Choroid plexus epithelial cell (primary cell): Measurements from ENCODE around the gene LLGL1.
A peak's percentile ranks its signal among the peaks of the same experiment; 100 is the strongest.

ENCODE experiments used
- DNase-seq: peaks from one replicate; pipeline ENCODE4 v3.0.0-alpha.2; 2010; ENCODE audit warnings: low read depth
- H3K4me3 ChIP-seq: 2 replicates; pipeline ENCODE4 v1.5.1; 2011; ENCODE audit warnings: low read depth, mild to moderate bottlenecking, control low read depth, low read length, moderate library complexity
- TF ChIP-seq, protein P1 (sequence below): conservative IDR thresholded peaks from 2 replicates; pipeline ENCODE4 v1.5.1; 2011; ENCODE audit warnings: low read depth, mild to moderate bottlenecking, control low read depth, inconsistent platforms, low read length, moderate library complexity

Gene LLGL1

DNA sequence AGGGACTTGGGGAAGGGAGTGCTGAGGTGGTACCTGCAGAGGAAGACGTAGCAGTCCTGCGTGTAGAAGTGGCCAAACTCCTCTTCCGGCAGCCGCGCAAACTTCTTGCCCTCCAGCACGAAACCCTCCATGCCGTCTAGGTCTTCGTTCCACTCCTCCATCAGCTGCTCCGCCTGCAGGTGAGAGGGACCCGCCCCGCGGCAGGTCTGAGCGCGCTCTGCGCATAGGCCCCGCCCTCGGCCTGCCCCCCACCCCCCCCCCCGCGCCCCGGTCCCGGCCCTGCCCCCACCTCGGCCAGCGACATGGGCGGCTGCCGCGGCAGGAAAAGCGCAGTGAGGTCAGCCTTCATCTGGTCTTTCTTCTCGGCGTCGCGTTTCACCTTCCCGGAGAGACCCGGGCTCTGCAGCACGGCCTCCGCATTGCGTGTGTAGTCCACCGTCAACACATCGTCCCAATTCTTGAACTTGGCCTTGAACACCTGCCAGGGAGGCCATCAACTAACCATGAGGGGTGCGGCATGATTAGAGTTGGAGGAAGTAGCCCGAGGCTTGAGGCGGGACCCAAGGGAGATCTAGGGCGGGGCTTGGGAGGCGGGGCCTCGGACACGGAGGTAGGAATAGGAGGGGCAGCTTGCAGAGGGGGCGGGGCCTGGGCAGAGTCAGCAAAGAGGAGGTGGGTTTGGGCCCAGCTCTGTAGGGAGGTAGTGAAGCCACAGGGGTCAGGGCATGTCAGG, 21.6 kb downstream of the LLGL1 start:
- TF ChIP-seq, protein P1, sequence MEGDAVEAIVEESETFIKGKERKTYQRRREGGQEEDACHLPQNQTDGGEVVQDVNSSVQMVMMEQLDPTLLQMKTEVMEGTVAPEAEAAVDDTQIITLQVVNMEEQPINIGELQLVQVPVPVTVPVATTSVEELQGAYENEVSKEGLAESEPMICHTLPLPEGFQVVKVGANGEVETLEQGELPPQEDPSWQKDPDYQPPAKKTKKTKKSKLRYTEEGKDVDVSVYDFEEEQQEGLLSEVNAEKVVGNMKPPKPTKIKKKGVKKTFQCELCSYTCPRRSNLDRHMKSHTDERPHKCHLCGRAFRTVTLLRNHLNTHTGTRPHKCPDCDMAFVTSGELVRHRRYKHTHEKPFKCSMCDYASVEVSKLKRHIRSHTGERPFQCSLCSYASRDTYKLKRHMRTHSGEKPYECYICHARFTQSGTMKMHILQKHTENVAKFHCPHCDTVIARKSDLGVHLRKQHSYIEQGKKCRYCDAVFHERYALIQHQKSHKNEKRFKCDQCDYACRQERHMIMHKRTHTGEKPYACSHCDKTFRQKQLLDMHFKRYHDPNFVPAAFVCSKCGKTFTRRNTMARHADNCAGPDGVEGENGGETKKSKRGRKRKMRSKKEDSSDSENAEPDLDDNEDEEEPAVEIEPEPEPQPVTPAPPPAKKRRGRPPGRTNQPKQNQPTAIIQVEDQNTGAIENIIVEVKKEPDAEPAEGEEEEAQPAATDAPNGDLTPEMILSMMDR, result no peak
- no peak overlapping the region for H3K4me3 ChIP-seq
- peak; percentile 48 for DNase-seq

DNA sequence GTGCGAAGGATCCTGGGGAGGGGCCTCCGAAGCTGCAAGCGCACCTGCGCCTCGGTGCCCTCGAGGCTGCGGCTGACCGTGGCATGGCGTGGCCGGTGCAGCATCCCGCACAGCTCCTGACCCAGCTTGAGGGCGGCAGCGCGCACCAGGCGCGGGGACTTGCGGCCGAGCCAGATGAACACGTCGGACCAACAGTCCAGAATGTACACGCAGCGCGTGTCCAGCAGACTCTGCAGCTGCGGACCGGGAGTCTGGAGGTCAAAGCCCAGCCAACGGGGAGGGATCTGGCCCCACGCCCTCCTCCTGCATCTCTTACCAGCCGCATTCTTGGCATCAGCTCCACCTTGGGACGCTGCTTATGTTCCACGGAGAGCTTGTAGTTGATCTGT, 22.2 kb downstream of the LLGL1 start:
- TF ChIP-seq, protein P1, result no peak
- H3K4me3 ChIP-seq, result no peak overlapping the region
- no peak for DNase-seq

DNA sequence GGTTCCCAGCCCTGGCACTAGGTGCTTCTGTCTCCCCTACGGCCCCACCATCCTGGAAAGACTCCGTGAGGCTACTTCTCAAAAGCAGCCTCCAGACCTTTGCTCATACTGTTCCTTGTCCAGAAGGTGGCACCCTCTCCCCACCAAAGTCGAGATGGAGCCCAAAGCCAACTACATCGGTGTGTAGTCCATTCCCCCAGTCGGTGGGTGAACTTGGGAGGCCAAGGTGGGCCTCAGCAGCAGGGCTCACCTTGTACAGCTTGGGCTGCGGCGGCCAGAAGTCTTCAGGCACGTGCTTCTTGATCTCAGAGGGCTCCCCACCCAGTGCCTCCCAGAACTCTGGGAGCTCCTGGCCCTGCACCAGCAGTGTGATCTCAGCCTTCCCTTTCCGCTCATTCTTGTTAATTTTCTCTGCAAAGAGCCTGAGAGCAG, 22.9 kb downstream of the LLGL1 start:
- DNase-seq, result peak; percentile 86
- TF ChIP-seq, protein P1, result peak; percentile 85

DNA sequence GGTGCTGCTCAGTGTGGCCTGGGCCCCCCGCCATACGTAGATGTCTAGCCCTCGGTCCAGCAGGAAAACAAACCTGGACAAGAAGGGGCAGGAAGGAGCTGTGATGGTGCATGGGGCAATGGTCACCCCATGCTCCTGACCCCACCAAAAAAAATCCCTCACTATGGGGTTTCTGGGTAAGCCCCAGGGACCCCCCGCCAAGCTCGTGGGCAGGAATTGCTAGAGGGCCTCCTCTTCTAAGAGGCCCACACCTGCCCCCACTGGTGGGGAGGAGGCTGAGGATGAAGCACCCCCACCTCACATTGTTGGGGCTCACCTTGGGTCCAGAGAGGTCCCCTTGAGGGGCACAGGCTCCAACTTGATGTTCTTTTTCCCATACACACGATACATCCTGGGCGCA, 23.4 kb downstream of the LLGL1 start:
- DNase-seq, result no peak
- TF ChIP-seq, protein P1, result no peak
- H3K4me3 ChIP-seq, result no peak overlapping the region

More for the DNA sequence above, 22.9 kb downstream of the LLGL1 start:
- no peak overlapping the region for H3K4me3 ChIP-seq

DNA sequence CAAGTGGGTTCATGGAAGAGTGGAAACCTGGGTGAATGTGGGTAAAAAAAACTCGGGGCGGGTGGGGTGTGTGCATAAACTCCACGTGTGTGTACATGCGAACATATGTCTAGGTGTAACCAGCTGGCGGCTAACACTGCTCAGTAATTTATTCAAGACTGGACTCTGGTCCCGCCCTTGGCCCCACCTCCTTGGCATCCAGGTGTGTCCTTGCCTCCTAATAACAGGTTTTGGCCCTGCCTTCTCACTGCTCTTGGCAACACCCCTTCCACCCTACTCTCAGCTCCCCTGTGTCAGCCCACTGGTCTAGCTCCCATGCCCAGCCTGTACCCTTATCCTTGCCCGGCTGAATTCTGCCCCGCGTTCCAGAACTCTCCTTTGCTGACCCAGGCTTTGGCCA, 24.8 kb downstream of the LLGL1 start:
- DNase-seq, result no peak
- H3K4me3 ChIP-seq, result no peak overlapping the region
- TF ChIP-seq, protein P1, result no peak

DNA sequence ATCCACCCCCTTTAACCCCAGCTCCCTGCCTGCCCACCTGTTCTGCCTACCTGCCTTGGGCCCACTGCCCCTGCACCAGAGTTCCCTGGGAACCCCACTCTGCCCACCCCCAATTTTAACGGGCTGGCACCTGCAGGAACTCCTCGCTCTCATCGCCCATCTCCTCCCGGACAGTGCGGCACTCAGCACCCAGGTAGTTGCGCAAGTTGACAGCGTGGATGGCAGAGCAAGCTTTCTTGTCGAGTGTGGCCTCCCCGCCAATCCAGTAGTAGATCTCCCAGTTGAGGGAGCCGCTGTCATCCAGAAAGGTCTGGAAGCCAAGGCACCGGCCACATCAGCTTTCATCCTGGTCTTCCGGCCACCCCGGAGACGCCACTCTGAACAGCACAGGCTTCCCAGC, 25.3 kb downstream of the LLGL1 start:
- no peak for DNase-seq
- H3K4me3 ChIP-seq, result no peak overlapping the region
- TF ChIP-seq, protein P1, result no peak

DNA sequence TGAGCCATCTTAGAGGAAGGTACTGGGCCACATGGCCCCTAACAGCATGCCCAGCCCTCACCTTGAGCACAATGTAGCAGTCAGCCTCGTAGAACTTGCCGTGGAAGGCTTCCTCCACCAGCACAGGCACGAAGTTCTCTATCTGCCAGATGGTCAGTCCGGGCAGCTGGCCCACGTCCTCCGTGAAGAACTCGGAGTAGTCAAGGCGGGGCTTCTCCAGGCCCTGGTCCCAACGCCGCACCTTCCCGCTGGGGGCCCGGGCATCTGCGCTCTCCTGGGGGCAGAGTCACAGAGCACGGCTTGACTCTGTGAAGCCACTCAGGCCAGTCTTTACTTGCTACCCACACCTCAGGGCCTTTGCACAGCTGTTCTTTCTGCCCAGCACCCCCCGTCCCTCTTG, 25.8 kb downstream of the LLGL1 start:
- no peak overlapping the region for H3K4me3 ChIP-seq
- TF ChIP-seq, protein P1, result no peak

More for the DNA sequence above, 25.8 kb downstream of the LLGL1 start:
- no peak for DNase-seq
